GF-D8 (cell line): ENCODE data around the gene CTBP2.
"Not testable (repeated sequence)": the region's sequence is repeated elsewhere in the genome, so short reads cannot be mapped to it uniquely, and the experiment has no call there.

Experiments
- DNase-seq: peaks from one replicate; lab custom pipeline; 2025; lab: John Stamatoyannopoulos, UW

Gene CTBP2

GRCh38 chr10:125087191-125087896 lies 73.0 kb downstream of the CTBP2 start:
- DNase-seq = no peak

DNA sequence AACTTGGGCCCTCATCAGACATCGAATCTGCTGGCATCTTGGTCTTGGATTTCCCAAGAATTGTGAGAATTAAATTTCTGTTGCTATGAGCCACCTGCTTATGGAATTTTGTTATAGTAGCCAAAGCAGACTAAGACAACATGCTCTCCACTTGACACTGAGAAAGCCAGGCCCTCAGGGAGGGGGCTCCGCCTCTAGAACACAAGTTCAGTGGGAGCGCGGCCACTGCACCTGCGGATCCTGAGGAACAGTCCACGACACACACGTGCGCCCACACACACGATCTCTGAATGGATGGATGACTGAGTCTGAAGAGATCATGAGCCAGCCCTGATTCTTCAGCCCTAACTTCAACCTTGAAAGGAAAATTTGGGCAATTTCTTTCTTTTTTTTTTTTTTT lies 73.7 kb downstream of the CTBP2 start:
- no peak for DNase-seq

DNA sequence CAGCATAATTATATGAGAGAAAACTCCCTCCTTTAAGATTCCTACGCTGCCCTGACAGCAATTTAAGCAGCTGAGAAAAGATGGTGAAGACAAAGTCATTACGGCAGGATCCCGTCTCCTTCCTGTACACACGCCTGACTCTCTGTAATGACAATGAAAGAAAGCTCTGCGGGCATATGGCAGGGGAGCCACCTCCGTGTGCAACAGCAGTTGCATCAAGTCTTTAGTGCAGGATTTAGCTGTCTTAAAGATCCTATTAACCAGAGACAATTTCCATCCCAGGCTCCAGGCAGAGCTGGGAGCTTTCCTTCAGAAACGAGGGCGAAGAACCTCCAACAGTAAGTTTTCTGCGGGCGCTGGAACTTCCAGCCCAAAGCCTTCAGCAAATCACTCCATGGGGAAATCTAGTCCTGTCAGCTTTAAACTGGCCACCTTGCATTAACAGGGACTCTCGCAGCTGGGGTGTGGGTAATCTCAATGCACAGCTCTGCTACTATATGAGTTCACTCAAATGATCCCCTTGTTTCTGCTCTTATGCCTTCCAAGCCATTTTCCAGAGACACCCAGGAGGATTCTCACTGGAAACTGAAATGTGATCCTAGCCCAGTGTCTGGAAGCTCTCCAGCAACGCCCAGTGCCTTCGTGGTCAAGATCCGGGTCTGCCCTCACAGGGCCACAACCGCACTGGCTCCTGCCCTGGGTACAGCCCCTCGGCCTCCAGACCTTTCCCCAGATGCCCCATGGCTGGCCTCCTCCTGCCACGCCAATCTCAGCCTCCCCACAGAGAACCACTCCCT lies 74.9 kb downstream of the CTBP2 start:
- no peak for DNase-seq

GRCh38 chr10:125084614-125085257 lies 75.6 kb downstream of the CTBP2 start:
- no peak for DNase-seq

- no peak for DNase-seq
Measured at GRCh38 chr10:125084191-125084613, 76.2 kb downstream of the CTBP2 start.

DNA sequence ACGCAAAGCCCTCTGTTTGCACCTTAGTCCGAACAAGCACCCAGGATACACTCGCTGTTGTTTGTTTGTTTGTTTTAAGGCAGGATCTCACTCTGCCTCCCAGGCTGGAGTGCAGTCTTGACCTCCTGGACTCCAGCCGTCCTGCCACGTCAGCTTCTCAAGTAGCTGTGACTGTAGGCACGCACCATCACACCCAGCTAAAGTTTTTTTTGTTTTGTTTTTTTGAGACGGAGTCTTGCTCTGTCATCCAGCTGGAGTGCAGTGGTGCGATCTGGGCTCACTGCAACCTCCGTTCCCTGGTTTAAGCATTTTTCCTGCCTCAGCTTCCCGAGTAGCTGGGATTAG lies 76.8 kb downstream of the CTBP2 start:
- no peak for DNase-seq

GRCh38 chr10:125082881-125083575 lies 77.3 kb downstream of the CTBP2 start:
- no peak for DNase-seq

DNA sequence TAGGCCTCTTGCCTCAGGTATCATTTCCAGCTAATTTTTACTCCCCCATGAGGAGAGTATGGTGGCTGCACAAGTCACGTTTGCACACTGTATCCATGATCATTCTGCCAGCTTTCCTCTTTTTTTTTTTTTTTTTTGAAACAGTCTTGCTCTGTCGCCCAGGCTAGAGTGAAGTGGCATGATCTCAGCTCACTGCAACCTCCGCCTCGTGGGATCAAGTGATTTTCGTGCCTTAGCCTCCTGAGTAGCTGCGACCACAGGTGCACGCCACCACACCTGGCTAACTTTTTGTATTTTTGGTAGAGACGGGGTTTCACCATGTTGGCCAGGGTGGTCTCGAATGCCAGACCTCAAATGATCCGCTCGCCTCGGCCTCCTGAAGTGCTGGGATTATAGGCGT lies 77.9 kb downstream of the CTBP2 start:
- DNase-seq = not testable (repeated sequence)

GRCh38 chr10:125081931-125082330 lies 78.4 kb downstream of the CTBP2 start:
- no peak for DNase-seq

DNA sequence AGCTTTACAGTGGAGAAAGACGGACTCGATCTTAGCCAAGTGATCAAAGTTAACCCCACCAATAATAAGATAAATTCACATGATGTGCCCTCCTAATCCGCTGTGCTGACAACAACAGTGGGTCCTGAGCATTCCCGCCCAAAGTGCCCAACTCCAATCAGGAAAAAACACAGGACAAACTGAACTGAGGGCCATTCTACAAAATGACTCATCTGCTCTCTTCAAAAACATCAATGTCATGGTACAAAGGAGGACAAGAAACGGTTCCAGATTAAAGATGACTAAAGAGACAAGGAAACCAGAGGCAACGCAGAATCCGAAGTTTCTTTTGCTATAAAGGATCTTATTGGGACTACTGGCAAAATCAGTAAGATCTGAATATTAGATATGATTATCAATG lies 79.4 kb downstream of the CTBP2 start:
- DNase-seq = no peak

DNA sequence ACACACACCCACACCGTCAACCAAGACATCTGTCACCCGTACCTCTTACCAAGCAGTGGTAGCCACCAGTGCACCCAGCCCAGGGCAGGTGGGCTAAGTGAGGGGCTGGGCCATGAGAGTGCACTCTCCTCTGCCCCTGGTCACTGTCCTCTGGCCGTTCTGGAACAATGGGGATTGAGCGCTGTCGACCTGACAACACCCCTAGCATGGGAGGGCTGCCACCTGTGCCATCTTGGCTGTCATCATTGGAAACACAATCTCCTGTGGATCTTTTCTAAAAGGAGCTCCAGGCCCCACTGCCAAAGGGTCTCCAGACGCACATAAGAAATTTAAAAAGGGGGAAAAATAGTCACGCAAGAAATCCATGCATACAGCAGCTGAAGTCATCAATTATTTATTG lies 80.1 kb downstream of the CTBP2 start:
- no peak for DNase-seq

DNA sequence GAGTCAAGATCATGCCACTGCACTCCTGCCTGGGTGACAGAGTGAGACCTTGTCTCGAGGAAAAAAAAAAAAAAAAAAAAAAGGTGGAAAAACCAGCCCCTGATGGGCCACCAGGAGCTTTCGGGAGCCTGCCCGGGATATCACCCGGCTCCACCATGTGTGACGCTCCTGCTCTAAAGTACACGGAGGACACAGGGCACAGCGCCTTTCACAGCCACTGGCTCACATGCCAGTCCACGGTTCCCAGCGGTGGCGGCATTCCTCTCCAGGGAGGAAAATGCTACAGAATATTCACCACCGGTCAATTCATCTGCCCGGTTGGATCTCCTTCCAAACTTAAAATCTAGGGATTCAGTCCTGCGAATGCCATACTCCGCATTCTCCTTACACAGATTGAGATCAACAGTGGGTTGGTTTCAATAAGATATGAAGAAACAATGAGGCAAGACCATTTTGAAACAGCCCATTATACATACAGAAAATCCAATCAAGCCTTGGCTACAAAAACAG lies 81.2 kb downstream of the CTBP2 start:
- DNase-seq = no peak

DNA sequence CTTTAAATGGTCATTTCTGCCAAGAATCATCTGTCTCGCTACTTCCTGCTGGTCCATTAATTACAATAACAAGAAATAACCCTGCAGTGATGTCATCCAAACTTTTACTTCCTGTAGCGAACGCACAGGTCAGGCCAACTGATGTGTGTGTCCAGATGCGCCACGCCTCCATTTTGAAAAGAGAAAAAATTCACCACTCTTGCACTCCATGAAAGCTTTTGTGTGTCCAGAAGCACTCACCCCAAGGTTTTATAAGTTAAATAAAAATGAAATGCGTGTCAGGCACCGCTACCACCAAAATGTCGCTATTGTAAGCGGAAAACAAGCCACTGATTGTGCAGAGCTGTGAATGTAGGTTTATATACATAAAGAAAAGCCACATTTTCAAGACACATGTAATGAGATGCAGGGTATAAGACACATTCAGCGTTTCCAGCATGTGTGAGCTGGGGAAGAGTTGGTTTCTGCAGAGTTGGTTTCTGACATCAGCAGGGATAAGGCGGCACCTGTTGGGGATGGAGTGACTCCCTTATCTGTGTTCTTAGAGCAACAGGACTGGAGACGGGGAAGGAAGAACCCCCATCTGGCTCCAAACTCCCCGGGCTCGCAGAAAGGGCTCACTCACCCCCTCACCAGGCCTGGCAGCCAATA lies 83.3 kb downstream of the CTBP2 start:
- no peak for DNase-seq

- no peak for DNase-seq
Measured at GRCh38 chr10:125076121-125076825, 84.1 kb downstream of the CTBP2 start.

GRCh38 chr10:125073996-125074395 lies 86.4 kb downstream of the CTBP2 start:
- DNase-seq = no peak

DNA sequence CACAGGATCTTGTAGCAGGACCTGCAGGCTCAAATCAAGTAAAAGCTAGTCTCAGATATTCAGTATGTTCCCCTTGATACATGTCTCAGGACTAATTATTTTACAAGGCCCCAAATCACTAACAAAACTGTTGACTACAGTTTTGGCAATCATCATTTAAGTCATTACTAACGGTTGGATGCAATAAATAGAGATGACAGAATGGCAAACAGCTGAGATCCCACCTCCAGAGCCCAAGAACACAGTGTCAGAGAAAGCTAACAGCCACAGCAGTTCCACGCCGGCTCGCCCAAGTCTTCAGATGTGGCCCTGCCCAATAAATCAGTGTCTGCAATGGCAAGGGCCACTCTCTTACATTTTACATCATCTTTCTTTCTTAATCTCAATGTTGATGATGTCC lies 87.6 kb downstream of the CTBP2 start:
- DNase-seq = no peak

GRCh38 chr10:125071008-125071407 lies 89.4 kb downstream of the CTBP2 start:
- no peak for DNase-seq

DNA sequence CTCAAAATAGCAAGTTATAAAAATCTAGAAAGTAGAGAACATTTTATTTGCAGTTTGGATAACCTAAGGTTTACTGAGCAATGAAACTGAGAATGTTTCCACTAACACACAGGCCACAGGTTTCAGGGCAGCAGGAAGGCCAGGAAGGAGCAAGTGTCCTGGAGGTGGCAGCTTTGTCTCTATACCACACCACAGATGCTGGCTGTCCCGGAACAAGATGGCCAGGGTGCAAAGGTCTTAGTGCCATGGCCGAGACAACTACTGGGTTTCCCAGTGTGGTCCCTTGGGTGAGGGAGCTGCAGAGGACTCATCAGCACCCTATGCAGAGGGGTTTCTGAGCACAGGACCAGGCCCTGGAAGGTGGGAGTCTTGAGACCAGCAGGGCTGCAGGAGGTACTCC lies 92.0 kb downstream of the CTBP2 start:
- DNase-seq = no peak

DNA sequence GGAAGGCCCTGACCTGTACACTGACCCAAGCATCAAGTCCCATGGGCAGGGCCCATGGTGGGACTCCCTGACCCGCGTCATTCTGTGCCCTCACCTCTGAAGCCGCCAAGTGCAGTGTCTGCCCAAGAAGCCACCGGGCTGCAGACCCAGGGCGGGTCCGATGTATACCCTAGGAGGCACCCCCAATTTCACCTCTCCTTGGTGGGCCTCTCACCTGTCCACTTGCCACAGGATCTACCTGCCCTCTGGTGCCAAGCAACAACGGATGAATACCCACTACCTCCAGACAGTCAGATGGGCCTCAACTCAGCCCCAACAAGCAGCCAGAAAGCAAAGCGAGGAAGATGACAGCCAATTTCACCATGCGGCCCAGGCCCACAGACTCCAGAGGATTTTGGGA lies 92.6 kb downstream of the CTBP2 start:
- DNase-seq = no peak

DNA sequence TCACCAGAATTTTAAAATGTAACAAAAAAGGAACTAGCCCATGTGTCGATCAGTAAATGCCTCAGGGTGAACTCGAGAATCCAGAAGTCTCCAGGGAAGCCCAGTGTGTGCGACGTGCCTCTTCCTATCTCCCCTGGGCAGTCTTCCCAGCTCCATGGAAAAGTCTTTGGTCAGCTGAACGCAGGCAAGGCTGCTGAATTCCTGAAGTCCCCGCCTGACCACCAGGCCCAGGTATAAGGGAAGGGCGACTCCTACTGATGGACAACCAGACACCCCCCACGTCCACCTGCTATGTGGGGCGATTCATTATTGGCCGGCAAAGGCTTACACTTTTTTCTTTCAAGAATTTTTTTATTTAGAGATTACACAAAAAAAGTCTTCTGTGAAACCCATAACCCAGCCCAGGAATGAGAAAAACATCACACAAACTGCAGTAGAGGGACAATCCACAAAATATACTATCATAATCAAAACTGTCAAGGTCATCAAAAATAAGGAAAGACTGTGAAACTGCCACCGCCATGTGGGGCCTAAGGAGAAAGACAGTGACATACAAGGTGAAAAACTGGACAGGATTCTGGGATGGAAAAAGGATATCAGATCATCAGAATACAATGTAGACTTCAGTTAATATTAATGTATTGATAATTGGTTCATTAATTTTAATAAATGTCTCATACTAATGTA lies 93.5 kb downstream of the CTBP2 start:
- no peak for DNase-seq
